Loucy (cell line): ENCODE data around the gene SEC24A.

Experiments
- EZH2phosphoT487 ChIP-seq: fragments of 200-600 bp; IDR thresholded peaks from 2 replicates; pipeline ENCODE4 v1.6.1; 2018; ENCODE audit warnings: antibody characterized with exemption, mild to moderate bottlenecking, moderate library complexity, borderline replicate concordance
- TF ChIP-seq, protein P1 (sequence below): fragments of 200-600 bp; sonication (generic); conservative IDR thresholded peaks from 2 replicates; pipeline ENCODE4 v1.5.1; 2014; ENCODE audit warnings: mild to moderate bottlenecking, antibody characterized with exemption, low read length

DNA sequence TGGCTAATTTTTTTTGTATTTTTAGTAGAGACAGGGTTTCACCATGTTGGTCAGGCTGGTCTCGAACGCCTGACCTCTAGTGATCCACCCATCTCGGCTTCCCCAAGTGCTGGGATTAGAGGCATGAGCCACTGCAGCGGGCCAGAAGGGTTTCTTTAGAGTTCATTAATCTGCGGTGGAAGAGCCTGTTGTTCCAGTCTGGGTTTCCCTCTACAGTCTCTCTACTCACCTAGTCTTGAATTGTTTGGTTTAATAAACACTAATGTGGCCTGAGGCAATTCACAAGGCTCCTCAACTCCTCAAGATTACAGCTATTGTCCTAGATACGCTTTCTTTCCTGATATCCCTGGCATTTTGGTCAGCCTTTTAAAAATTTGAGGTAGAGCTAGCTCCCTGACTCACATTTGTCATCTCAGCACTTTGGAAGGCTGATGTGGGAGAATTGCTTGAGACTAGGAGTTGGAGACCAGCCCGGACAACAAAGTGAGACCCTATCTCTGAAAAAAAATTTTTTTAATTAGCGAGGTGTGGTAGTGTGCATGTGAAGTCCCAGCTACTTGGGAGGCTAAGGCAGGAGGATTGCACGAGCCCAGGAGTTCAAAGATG, 11.4 kb upstream of the SEC24A start:
- TF ChIP-seq, protein P1, sequence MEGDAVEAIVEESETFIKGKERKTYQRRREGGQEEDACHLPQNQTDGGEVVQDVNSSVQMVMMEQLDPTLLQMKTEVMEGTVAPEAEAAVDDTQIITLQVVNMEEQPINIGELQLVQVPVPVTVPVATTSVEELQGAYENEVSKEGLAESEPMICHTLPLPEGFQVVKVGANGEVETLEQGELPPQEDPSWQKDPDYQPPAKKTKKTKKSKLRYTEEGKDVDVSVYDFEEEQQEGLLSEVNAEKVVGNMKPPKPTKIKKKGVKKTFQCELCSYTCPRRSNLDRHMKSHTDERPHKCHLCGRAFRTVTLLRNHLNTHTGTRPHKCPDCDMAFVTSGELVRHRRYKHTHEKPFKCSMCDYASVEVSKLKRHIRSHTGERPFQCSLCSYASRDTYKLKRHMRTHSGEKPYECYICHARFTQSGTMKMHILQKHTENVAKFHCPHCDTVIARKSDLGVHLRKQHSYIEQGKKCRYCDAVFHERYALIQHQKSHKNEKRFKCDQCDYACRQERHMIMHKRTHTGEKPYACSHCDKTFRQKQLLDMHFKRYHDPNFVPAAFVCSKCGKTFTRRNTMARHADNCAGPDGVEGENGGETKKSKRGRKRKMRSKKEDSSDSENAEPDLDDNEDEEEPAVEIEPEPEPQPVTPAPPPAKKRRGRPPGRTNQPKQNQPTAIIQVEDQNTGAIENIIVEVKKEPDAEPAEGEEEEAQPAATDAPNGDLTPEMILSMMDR: no peak
- no peak for TF ChIP-seq EZH2phosphoT487
